A549 (cell line): Measurements from ENCODE around the gene COMMD2.

Source experiments
- CTCF ChIP-seq: fragments of >200 bp; sonication (Bioruptor Twin); formaldehyde crosslinking; IDR thresholded peaks from 3 replicates; pipeline ENCODE4 v1.5.1; 2016
- EP300 ChIP-seq, 2 experiments: fragments of >200 bp; sonication (Bioruptor Twin); formaldehyde crosslinking; IDR thresholded peaks; 2 replicates in 1 of 2; 3 replicates in 1 of 2; pipeline ENCODE4 v1.6.1; 2016 to 2017
- HDAC2 ChIP-seq: fragments of 200-600 bp; sonication (generic); IDR thresholded peaks from 2 replicates; pipeline ENCODE4 v1.6.1; 2016
- POLR2A ChIP-seq: IDR thresholded peaks from 2 replicates; pipeline ENCODE4 v1.6.1; 2012; ENCODE audit warnings: mild to moderate bottlenecking, low read length
- RAD21 ChIP-seq, 2 experiments: fragments of >200 bp in 1 of 2; sonication (Bioruptor Twin) in 1 of 2; formaldehyde crosslinking in 1 of 2; IDR thresholded peaks in 1 of 2; conservative IDR thresholded peaks in 1 of 2; 2 replicates in 1 of 2; 3 replicates in 1 of 2; pipeline ENCODE4 v1.6.1; 2012 to 2018; ENCODE audit warnings: inconsistent platforms in 1 of 2
- RCOR1 ChIP-seq: fragments of 150-350 bp; IDR thresholded peaks from 2 replicates; pipeline ENCODE4 v1.6.1; 2014; ENCODE audit warnings: antibody characterized with exemption, low read length, low read depth
- SMC3 ChIP-seq: fragments of >200 bp; sonication (Bioruptor Twin); formaldehyde crosslinking; IDR thresholded peaks from 3 replicates; pipeline ENCODE4 v1.6.1; 2018; ENCODE audit warnings: inconsistent platforms
- ZFP36 ChIP-seq: fragments of 450-650 bp; IDR thresholded peaks from 2 replicates; pipeline ENCODE4 v1.6.1; 2014; ENCODE audit warnings: borderline replicate concordance; ENCODE audit not compliant: partially characterized antibody

- no peak for TF ChIP-seq SMC3
- no peak for TF ChIP-seq ZFP36
- no peak for TF ChIP-seq RCOR1
- no peak for TF ChIP-seq POLR2A
- no peak for TF ChIP-seq RAD21 (conservative IDR thresholded peaks at IDR 0.05 in 1 of 2, IDR thresholded peaks at IDR 0.05 in 1 of 2)
- TF ChIP-seq HDAC2 = no peak
- no peak for TF ChIP-seq EP300 (IDR thresholded peaks at IDR 0.05)
- TF ChIP-seq CTCF = no peak
Observed at GRCh38 chr3:149706905-149707304, 45.4 kb downstream of the COMMD2 start.
